ENCODE measurements around the gene PROB1.

PROB1 gene

DNA sequence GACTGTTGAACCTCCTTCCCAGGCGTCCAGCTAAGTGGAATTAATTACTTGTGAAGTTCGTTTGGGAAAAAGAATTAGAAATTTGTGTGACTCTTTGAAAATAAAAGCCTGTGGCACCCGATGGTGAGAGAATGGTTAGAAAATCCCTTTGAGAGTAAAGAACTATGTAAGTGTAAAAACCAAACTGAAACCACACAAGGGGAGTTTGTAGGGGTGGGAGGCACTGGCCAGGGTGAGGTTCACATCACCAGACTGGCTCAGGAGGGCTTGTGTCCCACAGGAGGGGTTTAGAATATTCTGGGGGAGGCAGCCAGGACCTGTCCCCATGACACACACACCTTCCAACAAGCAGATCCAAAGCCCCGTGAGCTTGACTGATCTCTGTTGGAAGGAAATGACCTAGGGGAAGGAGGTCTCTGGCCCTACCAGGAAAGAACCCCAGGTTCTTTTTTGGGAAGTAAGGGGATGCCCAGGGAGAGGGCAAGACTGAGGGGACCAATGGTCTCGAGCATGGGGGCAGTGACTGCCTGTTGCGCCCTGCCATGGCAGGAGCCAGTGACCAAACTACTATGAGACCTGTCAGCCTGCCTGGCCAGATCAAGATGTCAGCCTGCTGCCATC is 4.7 kb upstream of the PROB1 start:
- TF ChIP-seq EGR1 (IDR thresholded peaks at IDR 0.05) (no peak), FOXM1 (IDR thresholded peaks at IDR 0.05; ENCODE audit: borderline replicate concordance, low read depth) (no peak), EP300 (IDR thresholded peaks at IDR 0.05; ENCODE audit: borderline replicate concordance) (no peak), YY1 (IDR thresholded peaks at IDR 0.05; ENCODE audit: low read depth) (no peak), ZBTB7A (IDR thresholded peaks at IDR 0.05; ENCODE audit: low read depth) (no peak), CEBPB (IDR thresholded peaks at IDR 0.05) (no peak), TAF1 (IDR thresholded peaks at IDR 0.05; ENCODE audit: low read depth) (no peak), TEAD4 (IDR thresholded peaks at IDR 0.05) (no peak), RAD21 (IDR thresholded peaks at IDR 0.05; ENCODE audit: low read depth) (no peak), TCF12 (IDR thresholded peaks at IDR 0.05; ENCODE audit: low read depth) (no peak), CREB1 (IDR thresholded peaks at IDR 0.05; ENCODE audit: low read depth) (no peak), NFIC (IDR thresholded peaks at IDR 0.05) (no peak)
- TF ChIP-seq, protein P1, sequence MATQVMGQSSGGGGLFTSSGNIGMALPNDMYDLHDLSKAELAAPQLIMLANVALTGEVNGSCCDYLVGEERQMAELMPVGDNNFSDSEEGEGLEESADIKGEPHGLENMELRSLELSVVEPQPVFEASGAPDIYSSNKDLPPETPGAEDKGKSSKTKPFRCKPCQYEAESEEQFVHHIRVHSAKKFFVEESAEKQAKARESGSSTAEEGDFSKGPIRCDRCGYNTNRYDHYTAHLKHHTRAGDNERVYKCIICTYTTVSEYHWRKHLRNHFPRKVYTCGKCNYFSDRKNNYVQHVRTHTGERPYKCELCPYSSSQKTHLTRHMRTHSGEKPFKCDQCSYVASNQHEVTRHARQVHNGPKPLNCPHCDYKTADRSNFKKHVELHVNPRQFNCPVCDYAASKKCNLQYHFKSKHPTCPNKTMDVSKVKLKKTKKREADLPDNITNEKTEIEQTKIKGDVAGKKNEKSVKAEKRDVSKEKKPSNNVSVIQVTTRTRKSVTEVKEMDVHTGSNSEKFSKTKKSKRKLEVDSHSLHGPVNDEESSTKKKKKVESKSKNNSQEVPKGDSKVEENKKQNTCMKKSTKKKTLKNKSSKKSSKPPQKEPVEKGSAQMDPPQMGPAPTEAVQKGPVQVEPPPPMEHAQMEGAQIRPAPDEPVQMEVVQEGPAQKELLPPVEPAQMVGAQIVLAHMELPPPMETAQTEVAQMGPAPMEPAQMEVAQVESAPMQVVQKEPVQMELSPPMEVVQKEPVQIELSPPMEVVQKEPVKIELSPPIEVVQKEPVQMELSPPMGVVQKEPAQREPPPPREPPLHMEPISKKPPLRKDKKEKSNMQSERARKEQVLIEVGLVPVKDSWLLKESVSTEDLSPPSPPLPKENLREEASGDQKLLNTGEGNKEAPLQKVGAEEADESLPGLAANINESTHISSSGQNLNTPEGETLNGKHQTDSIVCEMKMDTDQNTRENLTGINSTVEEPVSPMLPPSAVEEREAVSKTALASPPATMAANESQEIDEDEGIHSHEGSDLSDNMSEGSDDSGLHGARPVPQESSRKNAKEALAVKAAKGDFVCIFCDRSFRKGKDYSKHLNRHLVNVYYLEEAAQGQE (IDR thresholded peaks at IDR 0.05; ENCODE audit: low read depth): no peak
- TF ChIP-seq, protein P2, sequence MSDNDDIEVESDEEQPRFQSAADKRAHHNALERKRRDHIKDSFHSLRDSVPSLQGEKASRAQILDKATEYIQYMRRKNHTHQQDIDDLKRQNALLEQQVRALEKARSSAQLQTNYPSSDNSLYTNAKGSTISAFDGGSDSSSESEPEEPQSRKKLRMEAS (IDR thresholded peaks at IDR 0.05): no peak
- TF ChIP-seq, protein P3, sequence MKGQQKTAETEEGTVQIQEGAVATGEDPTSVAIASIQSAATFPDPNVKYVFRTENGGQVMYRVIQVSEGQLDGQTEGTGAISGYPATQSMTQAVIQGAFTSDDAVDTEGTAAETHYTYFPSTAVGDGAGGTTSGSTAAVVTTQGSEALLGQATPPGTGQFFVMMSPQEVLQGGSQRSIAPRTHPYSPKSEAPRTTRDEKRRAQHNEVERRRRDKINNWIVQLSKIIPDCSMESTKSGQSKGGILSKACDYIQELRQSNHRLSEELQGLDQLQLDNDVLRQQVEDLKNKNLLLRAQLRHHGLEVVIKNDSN (IDR thresholded peaks at IDR 0.05): no peak

DNA sequence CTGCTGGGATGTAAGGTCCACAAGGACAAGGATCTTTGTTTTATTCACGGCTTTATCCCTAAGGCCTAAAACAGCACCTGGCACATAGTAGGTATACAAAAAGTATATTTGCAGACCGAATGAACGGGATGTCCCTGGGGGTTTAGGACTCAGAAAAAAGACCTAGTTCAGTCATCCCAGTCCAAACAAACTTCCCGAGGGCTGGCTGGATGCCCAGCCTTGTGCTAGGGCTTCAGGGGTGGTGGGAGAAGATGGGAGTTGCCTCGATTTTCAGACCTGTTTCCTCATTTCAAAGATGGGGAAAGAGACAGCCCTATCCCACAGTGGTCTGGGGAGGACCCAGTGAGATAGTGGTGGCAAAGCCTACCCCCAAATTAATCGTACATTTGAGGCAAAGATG is 3.0 kb upstream of the PROB1 start:
- no peak for TF ChIP-seq CEBPB (IDR thresholded peaks at IDR 0.05)
- no peak for TF ChIP-seq CREB1 (IDR thresholded peaks at IDR 0.05; ENCODE audit: low read depth)
- TF ChIP-seq, protein P1 (IDR thresholded peaks at IDR 0.05; ENCODE audit: low read depth): no peak
- TF ChIP-seq, protein P3 (IDR thresholded peaks at IDR 0.05): no peak
- no peak for TF ChIP-seq TAF1 (IDR thresholded peaks at IDR 0.05; ENCODE audit: low read depth)
- no peak for TF ChIP-seq ZBTB7A (IDR thresholded peaks at IDR 0.05; ENCODE audit: low read depth)
- TF ChIP-seq FOXM1 (IDR thresholded peaks at IDR 0.05; ENCODE audit: borderline replicate concordance, low read depth): no peak
- no peak for TF ChIP-seq YY1 (IDR thresholded peaks at IDR 0.05; ENCODE audit: low read depth)
- no peak for TF ChIP-seq EGR1 (IDR thresholded peaks at IDR 0.05)
- TF ChIP-seq RAD21 (IDR thresholded peaks at IDR 0.05; ENCODE audit: low read depth): no peak
- no peak for TF ChIP-seq TEAD4 (IDR thresholded peaks at IDR 0.05)
- TF ChIP-seq EP300 (IDR thresholded peaks at IDR 0.05; ENCODE audit: borderline replicate concordance): no peak
- no peak for TF ChIP-seq NFIC (IDR thresholded peaks at IDR 0.05)
- no peak for TF ChIP-seq TCF12 (IDR thresholded peaks at IDR 0.05; ENCODE audit: low read depth)
- TF ChIP-seq, protein P2 (IDR thresholded peaks at IDR 0.05): no peak

- no peak for TF ChIP-seq FOXM1 (IDR thresholded peaks at IDR 0.05; ENCODE audit: borderline replicate concordance, low read depth)
- TF ChIP-seq NFIC (IDR thresholded peaks at IDR 0.05): no peak
- TF ChIP-seq TCF12 (IDR thresholded peaks at IDR 0.05; ENCODE audit: low read depth): no peak
- no peak for TF ChIP-seq EP300 (IDR thresholded peaks at IDR 0.05; ENCODE audit: borderline replicate concordance)
- TF ChIP-seq EGR1 (IDR thresholded peaks at IDR 0.05): no peak
- TF ChIP-seq, protein P2 (IDR thresholded peaks at IDR 0.05): no peak
- no peak for TF ChIP-seq CREB1 (IDR thresholded peaks at IDR 0.05; ENCODE audit: low read depth)
Measured at GRCh38 chr5:139396691-139397090, 1.8 kb upstream of the PROB1 start.

DNA sequence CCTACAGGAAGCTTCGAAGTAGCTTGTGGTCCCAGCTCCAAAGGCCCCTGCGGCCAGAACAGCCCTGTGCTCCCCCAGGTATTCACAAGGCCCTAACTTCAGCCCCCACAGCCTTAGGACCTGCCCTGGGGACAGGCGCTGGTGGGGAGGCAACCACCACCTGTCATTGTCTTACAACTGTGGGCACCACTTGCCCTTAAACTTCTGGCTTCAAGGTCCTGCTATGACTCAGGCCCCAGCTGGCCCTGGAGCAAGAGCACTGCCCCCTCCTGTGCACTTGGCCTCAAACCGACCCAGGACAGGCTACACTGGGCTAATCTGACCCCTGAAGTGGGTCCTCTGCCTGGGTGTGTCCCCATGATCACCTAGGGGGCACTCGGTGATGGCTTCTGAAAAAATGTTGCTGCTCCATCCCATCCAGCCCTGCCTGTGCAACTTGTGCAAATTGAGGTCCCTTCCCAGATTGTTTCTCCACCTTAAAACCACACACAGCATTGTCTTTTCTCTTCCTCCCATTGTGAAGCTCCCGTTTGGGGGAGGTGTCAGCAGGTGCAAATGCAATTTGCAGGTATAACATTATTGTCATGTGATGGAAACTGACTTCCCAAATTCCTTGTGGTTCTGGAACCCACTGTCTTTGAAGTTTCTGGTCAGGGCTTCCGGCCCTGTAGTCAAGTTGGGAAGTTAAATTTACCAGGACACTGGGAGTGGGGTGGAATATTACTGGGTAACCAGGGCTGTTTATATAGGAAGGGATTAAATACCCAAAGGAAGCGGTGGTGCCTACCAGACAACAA is 1.1 kb upstream of the PROB1 start:
- no peak for TF ChIP-seq ZBTB7A (IDR thresholded peaks at IDR 0.05; ENCODE audit: low read depth)
- TF ChIP-seq, protein P1 (IDR thresholded peaks at IDR 0.05; ENCODE audit: low read depth): no peak
- TF ChIP-seq EP300 (IDR thresholded peaks at IDR 0.05; ENCODE audit: borderline replicate concordance): no peak
- TF ChIP-seq CREB1 (IDR thresholded peaks at IDR 0.05; ENCODE audit: low read depth): no peak
- TF ChIP-seq RAD21 (IDR thresholded peaks at IDR 0.05; ENCODE audit: low read depth): no peak
- no peak for TF ChIP-seq CEBPB (IDR thresholded peaks at IDR 0.05)
- no peak for TF ChIP-seq EGR1 (IDR thresholded peaks at IDR 0.05)
- TF ChIP-seq FOXM1 (IDR thresholded peaks at IDR 0.05; ENCODE audit: borderline replicate concordance, low read depth): no peak
- TF ChIP-seq, protein P2 (IDR thresholded peaks at IDR 0.05): no peak
- TF ChIP-seq, protein P3 (IDR thresholded peaks at IDR 0.05): no peak
- no peak for TF ChIP-seq TAF1 (IDR thresholded peaks at IDR 0.05; ENCODE audit: low read depth)
- TF ChIP-seq TEAD4 (IDR thresholded peaks at IDR 0.05): no peak
- TF ChIP-seq YY1 (IDR thresholded peaks at IDR 0.05; ENCODE audit: low read depth): no peak
- TF ChIP-seq TCF12 (IDR thresholded peaks at IDR 0.05; ENCODE audit: low read depth): no peak
